PC-9 (cell line): ENCODE results near the gene IFITM5. TPM values are rescaled to one million over a fixed set of nuclear protein-coding genes. Genes with fewer than 3 reads are reported as not detected.

Experiments used
- BruUV-seq: library from RNA; stranded (reverse); fragments of 400-500 nt; replicated peaks from 2 replicates; lab custom pipeline; 2021; lab: Mats Ljungman, UMichigan
- CTCF ChIA-PET: fragments of 300-600 bp; sonication (Branson Sonifier 250); formaldehyde crosslinking; loops from one replicate; lab custom pipeline; 2022; ENCODE audit warnings: antibody characterized with exemption; lab: Charles Lee
- POLR2A ChIA-PET: fragments of 300-600 bp; sonication (Branson Sonifier 250); formaldehyde crosslinking; loops from one replicate; lab custom pipeline; 2022; ENCODE audit warnings: antibody characterized with exemption; ENCODE audit not compliant: unreplicated experiment; lab: Charles Lee
- DNase-seq, 2 experiments: peaks; one replicate each; pipeline versions ENCODE4 v3.0.0 to v3.0.0-alpha.2; 2015 to 2022; ENCODE audit warnings: mixed read lengths in 1 of 2
- H2AFZ ChIP-seq: fragments of 200-600 bp; sonication (generic); 2 replicates; pipeline ENCODE4 v1.8.1; 2017; ENCODE audit warnings: antibody characterized with exemption
- H3F3A ChIP-seq: fragments of 200-600 bp; sonication (generic); 2 replicates; pipeline ENCODE4 v1.8.1; 2017; ENCODE audit warnings: antibody characterized with exemption, mild to moderate bottlenecking, low read depth; ENCODE audit not compliant: insufficient read depth
- H3K27ac ChIP-seq: fragments of 200-600 bp; sonication (generic); 2 replicates; pipeline ENCODE4 v1.6.1; 2016; ENCODE audit warnings: mixed run types
- H3K27me3 ChIP-seq: fragments of 200-600 bp; sonication (generic); 2 replicates; pipeline ENCODE4 v1.6.1; 2016; ENCODE audit warnings: low read depth, mixed run types; ENCODE audit not compliant: insufficient read depth
- H3K36me3 ChIP-seq: fragments of 200-600 bp; sonication (generic); 2 replicates; pipeline ENCODE4 v1.6.1; 2016; ENCODE audit warnings: low read depth, mixed run types
- H3K4me1 ChIP-seq: fragments of 200-600 bp; sonication (generic); replicated peaks from 2 replicates; pipeline ENCODE4 v1.6.1; 2016; ENCODE audit warnings: mixed run types; ENCODE audit not compliant: insufficient read depth
- H3K4me2 ChIP-seq: fragments of 200-600 bp; sonication (generic); 2 replicates; pipeline ENCODE4 v1.6.1; 2017; ENCODE audit warnings: mixed run types
- H3K4me3 ChIP-seq: fragments of 200-600 bp; sonication (generic); 2 replicates; pipeline ENCODE4 v1.6.1; 2016; ENCODE audit warnings: mixed run types
- H3K79me2 ChIP-seq: fragments of 200-600 bp; sonication (generic); 2 replicates; pipeline ENCODE4 v1.6.1; 2017; ENCODE audit warnings: low read depth, mixed run types
- H3K9me2 ChIP-seq: fragments of 200-600 bp; sonication (generic); 2 replicates; pipeline ENCODE4 v1.8.1; 2017; ENCODE audit warnings: mild to moderate bottlenecking; ENCODE audit not compliant: insufficient read depth
- H3K9me3 ChIP-seq: fragments of 200-600 bp; sonication (generic); 2 replicates; pipeline ENCODE4 v1.8.1; 2016; ENCODE audit warnings: low read depth; ENCODE audit not compliant: insufficient read depth
- H4K20me1 ChIP-seq: fragments of 200-600 bp; sonication (generic); 2 replicates; pipeline ENCODE4 v1.8.1; 2017; ENCODE audit not compliant: insufficient read depth
- EZH2 ChIP-seq: fragments of 200-600 bp; sonication (generic); IDR thresholded peaks from 2 replicates; pipeline ENCODE4 v1.8.0; 2017; ENCODE audit warnings: antibody characterized with exemption, low read depth
- intact Hi-C: fragments of 100-400 bp; cut with micrococcal nuclease; formaldehyde crosslinking; loops from one replicate; pipeline ENCODE4 v1.10.0; 2022; ENCODE audit not compliant: unreplicated experiment
- total RNA-seq: library from RNA; stranded (reverse); gene quantifications from 2 replicates; pipeline ENCODE4 v1.2.3, GENCODE V29; 2021
- TF ChIP-seq, protein P1 (sequence below): fragments of 200-600 bp; sonication (generic); conservative IDR thresholded peaks from 2 replicates; pipeline ENCODE4 v1.6.1; 2017; ENCODE audit warnings: mixed run types, antibody characterized with exemption, mild to moderate bottlenecking, moderate library complexity

IFITM5 gene
- total RNA-seq, 1 experiment from 2014 or later: not detected

GRCh38 chr11:297051-297585 is 2.2 kb downstream of the IFITM5 start:
- BruUV-seq: no TSS peak
- Histone ChIP-seq H3K36me3 (no peaks in the 10 kb centered on the region), H3K9me3 (no peaks in the 10 kb centered on the region), H2AFZ (no peak overlapping the region), H3K79me2 (no peaks in the 10 kb centered on the region), H3K4me1 (no peaks in the 10 kb centered on the region), H3F3A (no peaks in the 10 kb centered on the region), H3K27me3 (no peaks in the 10 kb centered on the region), H3K9me2 (no peaks in the 10 kb centered on the region), H3K4me3 (no peak overlapping the region), H3K4me2 (no peak overlapping the region), H3K27ac (no peak overlapping the region), H4K20me1 (no peaks in the 10 kb centered on the region)
- DNase-seq: no peak
- ChIA-PET POLR2A (interaction anchor here (0.6 kb wide), 1 partner anchor 316 kb away, joined by 3 read pairs; no protein-coding TSS in a partner anchor), CTCF (no interaction called here)
- TF ChIP-seq, protein P1, sequence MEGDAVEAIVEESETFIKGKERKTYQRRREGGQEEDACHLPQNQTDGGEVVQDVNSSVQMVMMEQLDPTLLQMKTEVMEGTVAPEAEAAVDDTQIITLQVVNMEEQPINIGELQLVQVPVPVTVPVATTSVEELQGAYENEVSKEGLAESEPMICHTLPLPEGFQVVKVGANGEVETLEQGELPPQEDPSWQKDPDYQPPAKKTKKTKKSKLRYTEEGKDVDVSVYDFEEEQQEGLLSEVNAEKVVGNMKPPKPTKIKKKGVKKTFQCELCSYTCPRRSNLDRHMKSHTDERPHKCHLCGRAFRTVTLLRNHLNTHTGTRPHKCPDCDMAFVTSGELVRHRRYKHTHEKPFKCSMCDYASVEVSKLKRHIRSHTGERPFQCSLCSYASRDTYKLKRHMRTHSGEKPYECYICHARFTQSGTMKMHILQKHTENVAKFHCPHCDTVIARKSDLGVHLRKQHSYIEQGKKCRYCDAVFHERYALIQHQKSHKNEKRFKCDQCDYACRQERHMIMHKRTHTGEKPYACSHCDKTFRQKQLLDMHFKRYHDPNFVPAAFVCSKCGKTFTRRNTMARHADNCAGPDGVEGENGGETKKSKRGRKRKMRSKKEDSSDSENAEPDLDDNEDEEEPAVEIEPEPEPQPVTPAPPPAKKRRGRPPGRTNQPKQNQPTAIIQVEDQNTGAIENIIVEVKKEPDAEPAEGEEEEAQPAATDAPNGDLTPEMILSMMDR: no peak
- no peak for TF ChIP-seq EZH2
- intact Hi-C loops: no loop called here

DNA sequence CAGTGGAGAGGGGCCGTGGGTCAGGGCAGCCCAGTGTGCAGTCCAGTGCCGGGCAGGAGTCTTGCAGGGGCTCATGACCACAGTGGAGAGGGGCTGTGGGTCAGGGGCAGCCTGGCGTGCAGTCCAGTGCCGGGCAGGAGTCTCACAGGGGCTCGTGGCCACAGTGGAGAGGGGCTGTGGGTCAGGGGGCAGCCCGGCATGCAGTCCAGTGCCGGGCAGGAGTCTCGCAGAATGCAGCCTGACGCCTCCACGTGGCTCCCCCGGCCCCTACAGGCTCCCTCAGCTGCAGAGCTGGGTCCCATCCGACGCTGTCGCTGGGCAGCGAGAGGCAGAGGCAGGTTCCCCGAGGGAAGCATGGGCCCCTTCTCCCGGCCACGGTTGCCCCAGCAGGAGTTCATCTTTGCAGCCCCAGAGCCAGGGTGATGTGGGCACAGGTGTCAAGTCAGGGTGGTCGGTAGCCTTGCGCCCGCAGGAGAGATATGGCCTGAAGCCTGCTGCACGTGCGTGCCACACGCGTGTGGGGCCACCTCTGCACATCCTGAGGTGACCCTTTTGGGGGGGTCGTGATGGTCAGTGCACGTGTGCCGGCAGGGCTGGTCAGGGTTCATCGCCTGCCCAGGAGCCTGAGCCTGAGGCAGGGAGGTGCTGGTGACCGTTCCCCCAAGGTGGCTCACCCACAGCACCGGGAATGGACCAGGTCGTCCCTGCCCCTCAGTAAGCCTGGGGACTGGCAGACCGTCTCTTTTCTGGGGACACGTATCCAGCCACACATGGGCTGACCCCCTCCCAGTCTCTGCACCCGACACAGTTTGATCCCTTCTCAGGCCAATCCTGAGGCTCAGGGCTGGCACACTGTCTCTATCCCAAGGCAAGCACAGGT is 2.9 kb downstream of the IFITM5 start:
- no peaks in the 10 kb centered on the region for H4K20me1 ChIP-seq
- ChIA-PET CTCF (no interaction called here), POLR2A (no interaction called here)
- no peak overlapping the region for H3K27ac ChIP-seq
- H3F3A ChIP-seq: no peaks in the 10 kb centered on the region
- H3K4me3 ChIP-seq: no peak overlapping the region
- H3K9me2 ChIP-seq: no peaks in the 10 kb centered on the region
- H3K36me3 ChIP-seq: no peaks in the 10 kb centered on the region
- BruUV-seq: no TSS peak
- no peak for DNase-seq
- no peak overlapping the region for H3K4me2 ChIP-seq
- no peaks in the 10 kb centered on the region for H3K4me1 ChIP-seq
- intact Hi-C loops: no loop called here
- TF ChIP-seq, protein P1: no peak
- TF ChIP-seq EZH2: no peak
- H3K9me3 ChIP-seq: no peaks in the 10 kb centered on the region
- no peak overlapping the region for H2AFZ ChIP-seq
- H3K79me2 ChIP-seq: no peaks in the 10 kb centered on the region
- H3K27me3 ChIP-seq: no peaks in the 10 kb centered on the region

- H3K4me3 ChIP-seq: no peak overlapping the region
- no peaks in the 10 kb centered on the region for H3K4me1 ChIP-seq
- intact Hi-C loops: no loop called here
- H3K9me2 ChIP-seq: no peaks in the 10 kb centered on the region
- no peaks in the 10 kb centered on the region for H4K20me1 ChIP-seq
- no peak for DNase-seq
- BruUV-seq: no TSS peak
- H3K27me3 ChIP-seq: no peaks in the 10 kb centered on the region
- H3K9me3 ChIP-seq: no peaks in the 10 kb centered on the region
- H2AFZ ChIP-seq: no peak overlapping the region
- CTCF ChIA-PET: no interaction called here
- POLR2A ChIA-PET: no interaction called here
- H3K27ac ChIP-seq: no peak overlapping the region
- no peaks in the 10 kb centered on the region for H3K79me2 ChIP-seq
- no peak for TF ChIP-seq EZH2
- TF ChIP-seq, protein P1: no peak
- no peaks in the 10 kb centered on the region for H3F3A ChIP-seq
- H3K36me3 ChIP-seq: no peaks in the 10 kb centered on the region
- H3K4me2 ChIP-seq: no peak overlapping the region
Measured at GRCh38 chr11:295351-296170, 3.8 kb downstream of the IFITM5 start.
